Measurements from ENCODE around the gene DPYD.

DPYD gene

GRCh38 chr1:97202481-97203380 lies 718.1 kb downstream of the DPYD start:
- no peak for DNase-seq (ENCODE audit: low read depth)

GRCh38 chr1:97201641-97202040 lies 719.2 kb downstream of the DPYD start:
- no peak for DNase-seq (ENCODE audit: low read depth)

GRCh38 chr1:97200595-97200994 lies 720.2 kb downstream of the DPYD start:
- DNase-seq (ENCODE audit: low read depth), result no peak

GRCh38 chr1:97196825-97197516 lies 723.9 kb downstream of the DPYD start:
- DNase-seq (ENCODE audit: low read depth), result no peak

- DNase-seq (ENCODE audit: low read depth), result no peak
These were observed 727.8 kb downstream of the DPYD start for GRCh38 chr1:97192872-97193572.

- DNase-seq (ENCODE audit: low read depth), result no peak
These were observed 730.5 kb downstream of the DPYD start for GRCh38 chr1:97190326-97190725.

GRCh38 chr1:97186381-97186780 lies 734.5 kb downstream of the DPYD start:
- DNase-seq (ENCODE audit: low read depth), result no peak

- no peak for DNase-seq (ENCODE audit: low read depth)
These were observed 746.7 kb downstream of the DPYD start for GRCh38 chr1:97174039-97174704.

GRCh38 chr1:97170300-97170699 lies 750.5 kb downstream of the DPYD start:
- no peak for DNase-seq (ENCODE audit: low read depth)

- DNase-seq (ENCODE audit: low read depth), result no peak
These were observed 752.8 kb downstream of the DPYD start for GRCh38 chr1:97168056-97168455.

GRCh38 chr1:97167246-97167645 lies 753.6 kb downstream of the DPYD start:
- no peak for DNase-seq (ENCODE audit: low read depth)

- no peak for DNase-seq (ENCODE audit: low read depth)
These were observed 754.2 kb downstream of the DPYD start for GRCh38 chr1:97166626-97167025.

GRCh38 chr1:97164276-97164639 lies 756.6 kb downstream of the DPYD start:
- DNase-seq (ENCODE audit: low read depth), result no peak

- no peak for DNase-seq (ENCODE audit: low read depth)
These were observed 757.1 kb downstream of the DPYD start for GRCh38 chr1:97163591-97164275.

GRCh38 chr1:97160818-97161217 lies 760.0 kb downstream of the DPYD start:
- DNase-seq (ENCODE audit: low read depth), result no peak

- DNase-seq (ENCODE audit: low read depth), result no peak
These were observed 761.5 kb downstream of the DPYD start for GRCh38 chr1:97159342-97159741.

GRCh38 chr1:97158691-97159096 lies 762.1 kb downstream of the DPYD start:
- no peak for DNase-seq (ENCODE audit: low read depth)

- no peak for DNase-seq (ENCODE audit: low read depth)
These were observed 762.8 kb downstream of the DPYD start for GRCh38 chr1:97157991-97158390.

GRCh38 chr1:97151651-97152050 lies 769.2 kb downstream of the DPYD start:
- no peak for DNase-seq (ENCODE audit: low read depth)

GRCh38 chr1:97145321-97145956 lies 775.4 kb downstream of the DPYD start:
- DNase-seq (ENCODE audit: low read depth), result no peak

- no peak for DNase-seq (ENCODE audit: low read depth)
These were observed 776.3 kb downstream of the DPYD start for GRCh38 chr1:97144527-97144926.
